K562 (cell line): ENCODE data around the gene WARS2. TPM values are rescaled to one million over a fixed set of nuclear protein-coding genes. Genes with fewer than 3 reads are reported as not detected.

ENCODE experiments used
- ATAC-seq: fragments of 200-7000 bp; cut with Tn5 transposase; 3 replicates; pipeline ENCODE4 v1.9.1; 2020; ENCODE audit warnings: moderate library complexity
- BruUV-seq: library from RNA; stranded (reverse); fragments of 400-500 nt; replicated peaks from 2 replicates; lab custom pipeline; 2021; lab: Mats Ljungman, UMichigan
- CTCF ChIA-PET: fragments of 300-600 bp; formaldehyde crosslinking; extraction: SDS; loops from one replicate; lab custom pipeline; 2021; ENCODE audit warnings: low intra/inter-chr PET ratio; lab: Yijun Ruan, JAX
- POLR2A ChIA-PET: fragments of 300-600, 350-650 bp; sonication (Branson Sonifier 250); formaldehyde crosslinking; extraction: SDS; loops from one replicate; lab custom pipeline; 2021; ENCODE audit warnings: antibody characterized with exemption, inconsistent platforms; lab: Yijun Ruan, JAX
- DNase-seq, 4 experiments: peaks; one replicate each; pipeline versions ENCODE4 v3.0.0 to v3.0.0-alpha.2; 2011 to 2018; ENCODE audit warnings: low spot score in 3 of 4, mixed read lengths in 3 of 4; ENCODE audit errors: extremely low read depth in 1 of 4
- FAIRE-seq: peaks from 2 replicates; lab custom pipeline; 2011; peaks lifted over from hg19 to GRCh38; lab: Jason Lieb, UNC
- H2AFZ ChIP-seq: 2 replicates; pipeline ENCODE4 v1.6.0; 2011; ENCODE audit warnings: low read depth, low read length, control low read depth, inconsistent platforms
- H3K27ac ChIP-seq: fragments of 200-600 bp; 3 replicates; pipeline ENCODE4 v1.8.0; 2011; ENCODE audit warnings: low read depth, mild to moderate bottlenecking, control low read depth, inconsistent platforms, low read length, moderate library complexity, mixed read lengths; ENCODE audit errors: extremely low read depth
- H3K27me3 ChIP-seq, 2 experiments: fragments of 300-600 bp in 1 of 2; 2 replicates in 1 of 2; 3 replicates in 1 of 2; pipeline versions ENCODE4 v1.6.0 to v1.8.0; 2011; ENCODE audit warnings: inconsistent platforms in 2 of 2, low read length in 2 of 2, mild to moderate bottlenecking in 1 of 2, mixed read lengths in 1 of 2, moderate library complexity in 1 of 2; ENCODE audit not compliant: control insufficient read depth in 2 of 2, insufficient read depth in 2 of 2
- H3K36me3 ChIP-seq: fragments of 300-600 bp; 3 replicates; pipeline ENCODE4 v1.8.0; 2011; ENCODE audit warnings: mild to moderate bottlenecking, low read length, inconsistent platforms; ENCODE audit not compliant: control insufficient read depth, insufficient read depth
- H3K4me1 ChIP-seq, 2 experiments: fragments of 200-600 bp in 1 of 2; replicated peaks in 1 of 2; 2 replicates in 1 of 2; 3 replicates in 1 of 2; pipeline versions ENCODE4 v1.5.1 to v1.8.0; 2011; ENCODE audit warnings: inconsistent platforms in 2 of 2, low read length in 2 of 2, mild to moderate bottlenecking in 1 of 2, mixed read lengths in 1 of 2, moderate library complexity in 1 of 2; ENCODE audit not compliant: control insufficient read depth in 2 of 2, insufficient read depth in 2 of 2
- H3K4me2 ChIP-seq: 2 replicates; pipeline ENCODE4 v1.6.1; 2011; ENCODE audit warnings: low read length, control low read depth, inconsistent platforms, mixed read lengths; ENCODE audit not compliant: insufficient read depth
- H3K4me3 ChIP-seq: fragments of 200-600 bp; sonication (generic), shearing (Covaris generic); 2 replicates; pipeline ENCODE4 v1.5.1; 2016; ENCODE audit warnings: control low read depth, inconsistent platforms
- H3K79me2 ChIP-seq: fragments of 200-600 bp; 3 replicates; pipeline ENCODE4 v1.8.0; 2011; ENCODE audit warnings: low read length, inconsistent platforms; ENCODE audit not compliant: control insufficient read depth, insufficient read depth
- H3K9ac ChIP-seq, 2 experiments: 2 replicates each; pipeline versions ENCODE4 v1.6.0 to v1.6.1; 2011; ENCODE audit warnings: low read depth in 2 of 2, low read length in 2 of 2, control low read depth in 1 of 2, inconsistent platforms in 1 of 2, mild to moderate bottlenecking in 1 of 2, mixed read lengths in 1 of 2; ENCODE audit not compliant: insufficient read depth in 1 of 2
- H3K9me1 ChIP-seq: one replicate; pipeline ENCODE4 v1.6.0; 2011; ENCODE audit warnings: inconsistent platforms, mild to moderate bottlenecking, low read length, moderate library complexity; ENCODE audit not compliant: control insufficient read depth, insufficient read depth
- H3K9me3 ChIP-seq: replicated peaks from 2 replicates; pipeline ENCODE4 v1.5.1; 2011; ENCODE audit warnings: low read depth, low read length, inconsistent platforms; ENCODE audit not compliant: control insufficient read depth, insufficient read depth
- H4K20me1 ChIP-seq: replicated peaks from 2 replicates; pipeline ENCODE4 v1.6.1; 2011; ENCODE audit warnings: low read length, inconsistent platforms, mixed read lengths; ENCODE audit not compliant: control insufficient read depth, insufficient read depth
- CBX5 ChIP-seq: IDR thresholded peaks from 2 replicates; pipeline ENCODE4 v1.6.1; 2014; ENCODE audit warnings: low read depth, borderline replicate concordance
- GATAD2B ChIP-seq: fragments of 450-650 bp; IDR thresholded peaks from 2 replicates; pipeline ENCODE4 v1.6.1; 2017; ENCODE audit warnings: mild to moderate bottlenecking, borderline replicate concordance
- HIVEP1 ChIP-seq: fragments of 250-450 bp; sonication (Bioruptor Pico); IDR thresholded peaks from 2 replicates; pipeline ENCODE4 v1.4.0; 2020; ENCODE audit warnings: mild to moderate bottlenecking
- HNRNPUL1 ChIP-seq: fragments of 200-400 bp; formaldehyde crosslinking; IDR thresholded peaks from 2 replicates; pipeline ENCODE4 v1.6.1; 2017; ENCODE audit warnings: low read length
- NR2F6 ChIP-seq: fragments of 450-650 bp; formaldehyde crosslinking; IDR thresholded peaks from 2 replicates; pipeline ENCODE4 v1.4.0; 2020; ENCODE audit warnings: mild to moderate bottlenecking
- POU5F1 ChIP-seq: fragments of 150-350 bp; IDR thresholded peaks from 2 replicates; pipeline ENCODE4 v1.6.1; 2014; ENCODE audit warnings: borderline replicate concordance, low read length, low read depth, mild to moderate bottlenecking; ENCODE audit not compliant: partially characterized antibody
- RBM34 ChIP-seq: fragments of 200-400 bp; formaldehyde crosslinking; IDR thresholded peaks from 2 replicates; pipeline ENCODE4 v1.6.1; 2018; ENCODE audit warnings: low read length, borderline replicate concordance; ENCODE audit not compliant: insufficient read depth
- SMC3 ChIP-seq: conservative IDR thresholded peaks from 2 replicates; pipeline ENCODE4 v1.6.1; 2011; ENCODE audit warnings: low read depth, low read length, improper control_type of control experiment; ENCODE audit not compliant: insufficient read depth
- SRSF3 ChIP-seq: fragments of 200-400 bp; formaldehyde crosslinking; IDR thresholded peaks from 2 replicates; pipeline ENCODE4 v1.6.1; 2016; ENCODE audit warnings: mild to moderate bottlenecking, low read length, moderate library complexity; ENCODE audit not compliant: insufficient read depth
- SRSF7 ChIP-seq: fragments of 200-400 bp; formaldehyde crosslinking; optimal IDR thresholded peaks from 2 replicates; pipeline ENCODE3; 2017; ENCODE audit warnings: mild to moderate bottlenecking, low read depth, low read length
- TAF9B ChIP-seq: fragments of 450-650 bp; IDR thresholded peaks from 2 replicates; pipeline ENCODE4 v1.6.1; 2018; ENCODE audit warnings: mild to moderate bottlenecking; ENCODE audit not compliant: partially characterized antibody
- ZC3H11A ChIP-seq: IDR thresholded peaks from 2 replicates; pipeline ENCODE4 v1.6.1; 2012; ENCODE audit warnings: low read depth, low read length, improper control_type of control experiment
- WGBS: fragments of 100-300 bp; shearing (Covaris generic); methylation state at CpG from one replicate; pipeline ENCODE4 v1.1.6; 2016; ENCODE audit warnings: low coverage, mixed read lengths; ENCODE audit not compliant: insufficient coverage; ENCODE audit errors: missing lambda C conversion rate; 5-methylcytosine and 5-hydroxymethylcytosine counted together
- in situ Hi-C: fragments of 300-500 bp; cut with MboI; formaldehyde crosslinking; loops from 4 replicates; pipeline ENCODE4 v1.15.0; 2018; ENCODE audit warnings: inconsistent platforms, mixed read lengths
- intact Hi-C: fragments of 100-400 bp; cut with micrococcal nuclease; formaldehyde crosslinking; loops from 2 replicates; pipeline ENCODE4 v1.14.2; 2022
- polyA plus RNA-seq, 8 experiments: library from polyadenylated mRNA; depleted of rRNA in 4 of 8; stranded (reverse) in 5 of 8; unstranded in 3 of 8; fragments of >200 nt; fragmentation: Nextera tagmentation in 2 of 8; fragmentation: Illumina TruSeq in 1 of 8; extraction: Ambion mirVana in 2 of 8; extraction: Trizol in 1 of 8; gene quantifications; 2 replicates each; pipeline versions ENCODE4 v1.2.1 to v1.2.3, GENCODE V29; 2011 to 2014; ENCODE audit warnings: inconsistent platforms in 1 of 8, missing spikeins in 1 of 8
- total RNA-seq, 7 experiments: library from RNA; depleted of rRNA in 6 of 7; stranded (reverse); fragments of >200 nt in 6 of 7; fragmentation: Illumina TruSeq in 2 of 7; extraction: Trizol in 2 of 7; gene quantifications; 2 replicates each; pipeline versions ENCODE4 v1.2.1 to v1.2.3, GENCODE V29; 2011 to 2021; ENCODE audit warnings: low replicate concordance in 1 of 7
- TF ChIP-seq, protein P1 (sequence below): fragments of 450-650 bp; IDR thresholded peaks from 2 replicates; pipeline ENCODE4 v1.7.0; 2016; ENCODE audit warnings: borderline replicate concordance

Gene WARS2
- total and polyA plus RNA-seq, 9 of the 15 experiments (the other 6 are each of a cell fraction or from before 2014, with no cell fraction given): 5.7 to 18.0 (median 16.9) TPM

DNA sequence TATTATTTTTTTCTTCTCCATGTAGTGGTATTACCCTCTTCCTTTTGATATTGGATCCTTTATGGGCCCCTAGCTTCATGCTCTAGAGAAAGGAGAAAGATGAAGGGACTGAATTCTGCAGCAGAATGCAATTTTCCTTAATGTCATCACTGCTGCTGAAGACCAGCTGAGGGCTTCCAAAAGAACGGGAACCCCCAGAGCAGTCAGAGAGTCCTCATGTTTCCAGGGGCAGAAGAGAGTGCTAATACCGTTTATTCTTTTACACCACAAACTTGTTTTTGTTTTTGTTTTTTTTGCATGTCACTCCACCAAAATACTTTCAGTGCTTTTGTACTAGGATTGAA is 131.2 kb downstream of the WARS2 start:
- POLR2A ChIA-PET: no interaction called here
- H3K4me1 ChIP-seq: peaks cover 0 to 10% of the 10 kb centered on the region in 2 experiments; a peak in 1 of 5 replicates
- no peak overlapping the region for H3K9ac ChIP-seq
- H3K9me1 ChIP-seq: no peaks in the 10 kb centered on the region
- H3K36me3 ChIP-seq: no peaks in the 10 kb centered on the region
- no peak for ATAC-seq
- in situ Hi-C loops: no loop called here
- peaks cover 5 to 29% of the 10 kb centered on the region in 2 experiments; a peak in 3 of 5 replicates for H3K27me3 ChIP-seq
- FAIRE-seq: no peak
- H3K9me3 ChIP-seq: no peaks in the 10 kb centered on the region
- H4K20me1 ChIP-seq: no peaks in the 10 kb centered on the region
- no TSS peak for BruUV-seq
- DNase-seq: no peak
- H3K79me2 ChIP-seq: no peaks in the 10 kb centered on the region
- H2AFZ ChIP-seq: no peak overlapping the region
- 0% methylated on average over 2 of the region's 2 CpGs for WGBS
- H3K4me3 ChIP-seq: no peak overlapping the region
- H3K27ac ChIP-seq: no peak overlapping the region
- CTCF ChIA-PET: interaction anchor here (1.2 to 1.3 kb wide), 2 partner anchors 855 to 858 kb away, joined by 4 to 6 read pairs; no protein-coding TSS in a partner anchor
- intact Hi-C loops: loop anchor here (2.0 to 5.0 kb wide), 2 partner anchors 787 to 854 kb away; no protein-coding TSS in a partner anchor
- no peak overlapping the region for H3K4me2 ChIP-seq
- TF ChIP-seq TAF9B: no peak
- no peak for TF ChIP-seq HNRNPUL1
- TF ChIP-seq GATAD2B: no peak
- TF ChIP-seq SMC3: no peak
- no peak for TF ChIP-seq POU5F1
- TF ChIP-seq ZC3H11A: no peak
- no peak for TF ChIP-seq HIVEP1 (CRISPR knock-in tag)
- TF ChIP-seq CBX5: no peak
- TF ChIP-seq NR2F6 (CRISPR knock-in tag): no peak
- TF ChIP-seq, protein P1, sequence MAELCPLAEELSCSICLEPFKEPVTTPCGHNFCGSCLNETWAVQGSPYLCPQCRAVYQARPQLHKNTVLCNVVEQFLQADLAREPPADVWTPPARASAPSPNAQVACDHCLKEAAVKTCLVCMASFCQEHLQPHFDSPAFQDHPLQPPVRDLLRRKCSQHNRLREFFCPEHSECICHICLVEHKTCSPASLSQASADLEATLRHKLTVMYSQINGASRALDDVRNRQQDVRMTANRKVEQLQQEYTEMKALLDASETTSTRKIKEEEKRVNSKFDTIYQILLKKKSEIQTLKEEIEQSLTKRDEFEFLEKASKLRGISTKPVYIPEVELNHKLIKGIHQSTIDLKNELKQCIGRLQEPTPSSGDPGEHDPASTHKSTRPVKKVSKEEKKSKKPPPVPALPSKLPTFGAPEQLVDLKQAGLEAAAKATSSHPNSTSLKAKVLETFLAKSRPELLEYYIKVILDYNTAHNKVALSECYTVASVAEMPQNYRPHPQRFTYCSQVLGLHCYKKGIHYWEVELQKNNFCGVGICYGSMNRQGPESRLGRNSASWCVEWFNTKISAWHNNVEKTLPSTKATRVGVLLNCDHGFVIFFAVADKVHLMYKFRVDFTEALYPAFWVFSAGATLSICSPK: no peak
- no peak for TF ChIP-seq RBM34
- no peak for TF ChIP-seq SRSF3
- TF ChIP-seq SRSF7: no peak
